ENCODE measurements around the gene PNLIPRP3. TPM values are rescaled to one million over a fixed set of nuclear protein-coding genes. Genes with fewer than 3 reads are reported as not detected.

Gene PNLIPRP3
- total and polyA plus RNA-seq, 2 donors (not counting 3 experiments of a cell fraction or from before 2014, with no cell fraction given) = not detected

- dilution Hi-C loops (cut with MboI; ENCODE audit: extremely low pct_ligation_motif_present, low sequenced_read_pairs) = no loop called here
- no peak overlapping the region for H2AFZ ChIP-seq (ENCODE audit: low read depth, low read length)
- POLR2A ChIA-PET = no interaction called here
- intact Hi-C loops (cut with micrococcal nuclease) = no loop called here
- H3K9ac ChIP-seq (replicated peaks; ENCODE audit: extremely low read depth, insufficient read depth, low read length) = no peak overlapping the region
- no peaks in the 10 kb centered on the region for H3K9me3 ChIP-seq (replicated peaks; ENCODE audit: control insufficient read depth, insufficient read depth, low read length)
- no peak overlapping the region for H3K27ac ChIP-seq (ENCODE audit: insufficient read depth, low read depth, low read length)
- TF ChIP-seq CTCF (IDR thresholded peaks at IDR 0.05; ENCODE audit: extremely low read depth in 1 of 2, insufficient read depth in 1 of 2, low read depth in 1 of 2, low read length in 2 of 2) = no peak
- TF ChIP-seq FOS (IDR thresholded peaks at IDR 0.05; ENCODE audit: borderline replicate concordance, insufficient read depth, low read length) = no peak
- H3K4me1 ChIP-seq (ENCODE audit: control insufficient read depth, extremely low read depth, insufficient read depth, low read length) = no peaks in the 10 kb centered on the region
- H3K36me3 ChIP-seq (ENCODE audit: control insufficient read depth in 2 of 2, extremely low read depth in 1 of 2, insufficient read depth in 2 of 2, low read length in 2 of 2) = no peaks in the 10 kb centered on the region
- no peaks in the 10 kb centered on the region for H4K20me1 ChIP-seq (replicated peaks; ENCODE audit: control insufficient read depth, extremely low read depth, insufficient read depth, low read length)
- FAIRE-seq (no peak), DNase-seq (ENCODE audit: low read depth, low spot score) (no peak)
- H3K4me3 ChIP-seq (replicated peaks in 1 of 3; ENCODE audit: insufficient read depth in 1 of 3, low read depth in 1 of 3, low read length in 3 of 3) = no peak overlapping the region
- H3K4me2 ChIP-seq (ENCODE audit: insufficient read depth, low read length) = no peak overlapping the region
- CTCF ChIA-PET = no interaction called here
- no peaks in the 10 kb centered on the region for H3K27me3 ChIP-seq (ENCODE audit: control insufficient read depth in 2 of 2, insufficient read depth in 2 of 2, low read length in 2 of 2)
- no peaks in the 10 kb centered on the region for H3K9me1 ChIP-seq (replicated peaks; ENCODE audit: control insufficient read depth, extremely low read depth, insufficient read depth, low read length)
- no TSS peak for BruUV-seq (replicated peaks)
- H3K79me2 ChIP-seq (ENCODE audit: control insufficient read depth, insufficient read depth, low read length) = no peaks in the 10 kb centered on the region
These were observed 61.8 kb downstream of the PNLIPRP3 start for GRCh38 chr10:116489460-116489859.

- no peak overlapping the region for H3K4me2 ChIP-seq (ENCODE audit: insufficient read depth, low read length)
- H3K27ac ChIP-seq (ENCODE audit: insufficient read depth, low read depth, low read length) = no peak overlapping the region
- CTCF ChIA-PET = no interaction called here
- no peaks in the 10 kb centered on the region for H3K79me2 ChIP-seq (ENCODE audit: control insufficient read depth, insufficient read depth, low read length)
- no peaks in the 10 kb centered on the region for H3K9me3 ChIP-seq (replicated peaks; ENCODE audit: control insufficient read depth, insufficient read depth, low read length)
- DNase-seq (ENCODE audit: low read depth, low spot score) = peak; percentile 10
- H3K27me3 ChIP-seq (ENCODE audit: control insufficient read depth in 2 of 2, insufficient read depth in 2 of 2, low read length in 2 of 2) = no peaks in the 10 kb centered on the region
- TF ChIP-seq POLR2AphosphoS5 (IDR thresholded peaks at IDR 0.05; ENCODE audit: insufficient read depth, low read depth, low read length) (no peak), GATA2 (IDR thresholded peaks at IDR 0.05; ENCODE audit: insufficient read depth, insufficient read length, low read depth, low read length) (no peak), POLR2A (IDR thresholded peaks at IDR 0.05; ENCODE audit: low read depth, low read length) (no peak), MAX (IDR thresholded peaks at IDR 0.05; ENCODE audit: insufficient read depth, insufficient read length) (no peak), CTCF (IDR thresholded peaks at IDR 0.05; ENCODE audit: extremely low read depth in 1 of 2, insufficient read depth in 1 of 2, low read depth in 1 of 2, low read length in 2 of 2) (peak; percentile 37), JUN (IDR thresholded peaks at IDR 0.05; ENCODE audit: borderline replicate concordance, insufficient read depth, insufficient read length, low read depth) (no peak), EZH2 (IDR thresholded peaks at IDR 0.05; ENCODE audit: borderline replicate concordance, low read depth, low read length, severe bottlenecking) (no peak)
- H4K20me1 ChIP-seq (replicated peaks; ENCODE audit: control insufficient read depth, extremely low read depth, insufficient read depth, low read length) = no peaks in the 10 kb centered on the region
- H3K4me3 ChIP-seq (replicated peaks in 1 of 3; ENCODE audit: insufficient read depth in 1 of 3, low read depth in 1 of 3, low read length in 3 of 3) = no peak overlapping the region
- H3K9me1 ChIP-seq (replicated peaks; ENCODE audit: control insufficient read depth, extremely low read depth, insufficient read depth, low read length) = no peaks in the 10 kb centered on the region
- POLR2A ChIA-PET = no interaction called here
- no peaks in the 10 kb centered on the region for H3K4me1 ChIP-seq (ENCODE audit: control insufficient read depth, extremely low read depth, insufficient read depth, low read length)
- BruUV-seq (replicated peaks) = no TSS peak
- no peak overlapping the region for H2AFZ ChIP-seq (ENCODE audit: low read depth, low read length)
- dilution Hi-C loops (cut with MboI; ENCODE audit: extremely low pct_ligation_motif_present, low sequenced_read_pairs) (no loop called here), intact Hi-C loops (cut with micrococcal nuclease) (loop anchor here (1.0 kb wide), 2 partner anchors 46 to 1135 kb away; no protein-coding TSS in a partner anchor)
- no peak overlapping the region for H3K9ac ChIP-seq (replicated peaks; ENCODE audit: extremely low read depth, insufficient read depth, low read length)
- FAIRE-seq = no peak
- no peaks in the 10 kb centered on the region for H3K36me3 ChIP-seq (ENCODE audit: control insufficient read depth in 2 of 2, extremely low read depth in 1 of 2, insufficient read depth in 2 of 2, low read length in 2 of 2)
These were observed 62.5 kb downstream of the PNLIPRP3 start for GRCh38 chr10:116490028-116490662.

Measured in endothelial cell of umbilical vein (primary cell).